Naive thymus-derived CD4-positive, alpha-beta T cell (primary cell): ENCODE results near the gene CELF2. TPM values are rescaled to one million over a fixed set of nuclear protein-coding genes. Genes with fewer than 3 reads are reported as not detected.

Experiments
- ATAC-seq: fragments of 150-1000 bp; cut with Tn5 transposase; 2 replicates; pipeline ENCODE4 v1.10.0; 2021; ENCODE audit warnings: mild to moderate bottlenecking, moderate library complexity
- CTCF ChIA-PET: fragments of 350-600 bp; sonication (Branson Sonifier 250); formaldehyde crosslinking; loops from one replicate; lab custom pipeline; 2021; ENCODE audit warnings: antibody characterized with exemption; lab: Charles Lee
- POLR2A ChIA-PET: fragments of 350-600 bp; sonication (Branson Sonifier 250); formaldehyde crosslinking; loops from one replicate; lab custom pipeline; 2021; ENCODE audit warnings: antibody characterized with exemption, inconsistent platforms; lab: Charles Lee
- DNase-seq, 9 donors: peaks; one replicate each; pipeline versions ENCODE4 v3.0.0 to v3.0.0-alpha.2; 2020 to 2022; ENCODE audit warnings: mixed read lengths in 1 of 9
- H3K27ac ChIP-seq: one replicate; pipeline ENCODE4 v1.7.0; 2013; ENCODE audit warnings: mild to moderate bottlenecking, low read depth, low read length, moderate library complexity
- H3K27me3 ChIP-seq, 2 donors: one replicate each; pipeline ENCODE4 v1.7.0; 2013; ENCODE audit warnings: low read length in 2 of 2, mild to moderate bottlenecking in 2 of 2, moderate library complexity in 2 of 2; ENCODE audit not compliant: control insufficient read depth in 2 of 2, insufficient read depth in 2 of 2
- H3K36me3 ChIP-seq, 3 experiments: 1 replicate in 2 of 3; 2 replicates in 1 of 3; pipeline ENCODE4 v1.7.0; 2013; ENCODE audit warnings: low read length in 3 of 3, mild to moderate bottlenecking in 3 of 3, moderate library complexity in 1 of 3; ENCODE audit not compliant: insufficient read depth in 3 of 3, control insufficient read depth in 2 of 3
- H3K4me1 ChIP-seq, 2 donors: one replicate each; pipeline ENCODE4 v1.7.0; 2013; ENCODE audit warnings: low read length in 2 of 2, mild to moderate bottlenecking in 2 of 2, moderate library complexity in 1 of 2; ENCODE audit not compliant: control insufficient read depth in 2 of 2, insufficient read depth in 2 of 2
- H3K4me3 ChIP-seq: 2 replicates; pipeline ENCODE4 v1.7.0; 2013; ENCODE audit warnings: mild to moderate bottlenecking, low read length
- H3K9me3 ChIP-seq, 3 experiments: 1 replicate in 2 of 3; 2 replicates in 1 of 3; pipeline ENCODE4 v1.7.0; 2013; ENCODE audit warnings: low read length in 3 of 3; ENCODE audit not compliant: control insufficient read depth in 2 of 3
- H3K27ac Mint-ChIP-seq, 9 donors: one replicate each; pipeline ENCODE4 v1.8.0; 2020 to 2022; ENCODE audit warnings: mixed read lengths in 9 of 9, mild to moderate bottlenecking in 8 of 9, moderate library complexity in 5 of 9, inconsistent platforms in 2 of 9
- H3K27me3 Mint-ChIP-seq, 5 donors: one replicate each; pipeline ENCODE4 v1.8.0; 2021 to 2022; ENCODE audit warnings: mixed read lengths in 5 of 5, mild to moderate bottlenecking in 1 of 5
- H3K36me3 Mint-ChIP-seq, 5 donors: one replicate each; pipeline ENCODE4 v1.8.0; 2020 to 2022; ENCODE audit warnings: mixed read lengths in 5 of 5, mild to moderate bottlenecking in 3 of 5, inconsistent platforms in 1 of 5
- H3K4me1 Mint-ChIP-seq, 7 donors: one replicate each; pipeline ENCODE4 v1.8.0; 2020 to 2022; ENCODE audit warnings: mixed read lengths in 7 of 7, mild to moderate bottlenecking in 3 of 7, inconsistent platforms in 1 of 7
- H3K4me3 Mint-ChIP-seq, 10 donors: one replicate each; pipeline ENCODE4 v1.8.0; 2020 to 2022; ENCODE audit warnings: mild to moderate bottlenecking in 10 of 10, mixed read lengths in 10 of 10, moderate library complexity in 6 of 10, inconsistent platforms in 2 of 10
- H3K9me3 Mint-ChIP-seq, 11 donors: one replicate each; pipeline ENCODE4 v1.8.0; 2020 to 2022; ENCODE audit warnings: mixed read lengths in 11 of 11, mild to moderate bottlenecking in 4 of 11, inconsistent platforms in 1 of 11, moderate library complexity in 1 of 11
- intact Hi-C, 2 donors: fragments of 100-400 bp; cut with micrococcal nuclease; formaldehyde crosslinking; loops; one replicate each; pipeline ENCODE4 v1.15.1; 2023
- polyA plus RNA-seq, 2 donors: library from polyadenylated mRNA; unstranded; fragments of 300-500 nt; fragmentation: Illumina TruSeq; gene quantifications; one replicate each; pipeline ENCODE4 v1.2.3, GENCODE V29; 2021
- total RNA-seq, 6 experiments: library from RNA in 5 of 6; stranded (reverse) in 5 of 6; gene quantifications; 1 replicate in 5 of 6; 2 replicates in 1 of 6; pipeline ENCODE4 v1.2.3 and lab custom pipeline; 2021 to 2026

The CELF2 gene
- total and polyA plus RNA-seq, 7 experiments from 2014 or later, result 135 to 207 (median 178) TPM

- H3K36me3 Mint-ChIP-seq, result peaks cover 0 to 4% (median 0%) of the 10 kb centered on the region in 5 donors
- no peaks in the 10 kb centered on the region for H3K9me3 ChIP-seq
- ATAC-seq (no peak), DNase-seq (no peak)
- no peak overlapping the region for H3K27ac Mint-ChIP-seq
- H3K27me3 ChIP-seq, result peaks cover 0 to 3% of the 10 kb centered on the region in 2 donors
- no peak overlapping the region for H3K27ac ChIP-seq
- intact Hi-C loops, result no loop called here
- ChIA-PET POLR2A (no interaction called here), CTCF (no interaction called here)
- peaks cover 0 to 12% (median 4%) of the 10 kb centered on the region in 7 donors for H3K4me1 Mint-ChIP-seq
- no peak overlapping the region for H3K4me3 ChIP-seq
- H3K36me3 ChIP-seq, result no peaks in the 10 kb centered on the region
- H3K9me3 Mint-ChIP-seq, result peaks cover 0 to 5% (median 1%) of the 10 kb centered on the region in 11 donors
- no peak overlapping the region for H3K4me3 Mint-ChIP-seq
- H3K4me1 ChIP-seq, result no peaks in the 10 kb centered on the region
- peaks cover 0 to 2% (median 0%) of the 10 kb centered on the region in 5 donors for H3K27me3 Mint-ChIP-seq
These were observed 335.6 kb downstream of the CELF2 start for GRCh38 chr10:11353006-11353896.

- Mint-ChIP-seq H3K27me3 (peaks cover 0 to under 1% (median 0%) of the 10 kb centered on the region in 5 donors), H3K9me3 (peaks cover 0 to 15% (median 5%) of the 10 kb centered on the region in 11 donors), H3K27ac (no peak overlapping the region), H3K4me1 (peaks cover 0 to 12% (median 4%) of the 10 kb centered on the region in 7 donors), H3K36me3 (peaks cover 0 to 9% (median 0%) of the 10 kb centered on the region in 5 donors), H3K4me3 (no peak overlapping the region)
- H3K27me3 ChIP-seq, result no peaks in the 10 kb centered on the region
- intact Hi-C loops, result no loop called here
- H3K4me3 ChIP-seq, result no peak overlapping the region
- ChIA-PET CTCF (no interaction called here), POLR2A (no interaction called here)
- DNase-seq (no peak), ATAC-seq (no peak)
- no peaks in the 10 kb centered on the region for H3K9me3 ChIP-seq
- H3K4me1 ChIP-seq, result no peaks in the 10 kb centered on the region
- H3K36me3 ChIP-seq, result no peaks in the 10 kb centered on the region
- no peak overlapping the region for H3K27ac ChIP-seq
These were observed 337.2 kb downstream of the CELF2 start for GRCh38 chr10:11354823-11355222.

- no peaks in the 10 kb centered on the region for H3K36me3 ChIP-seq
- Mint-ChIP-seq H3K9me3 (peaks cover 0 to 20% (median 5%) of the 10 kb centered on the region in 11 donors), H3K27me3 (no peaks in the 10 kb centered on the region), H3K4me3 (no peak overlapping the region), H3K36me3 (peaks cover 0 to 9% (median 0%) of the 10 kb centered on the region in 5 donors), H3K27ac (no peak overlapping the region), H3K4me1 (peaks cover 0 to 12% (median 4%) of the 10 kb centered on the region in 7 donors)
- ChIA-PET POLR2A (no interaction called here), CTCF (no interaction called here)
- no peaks in the 10 kb centered on the region for H3K27me3 ChIP-seq
- H3K4me3 ChIP-seq, result no peak overlapping the region
- DNase-seq (no peak), ATAC-seq (no peak)
- no peak overlapping the region for H3K27ac ChIP-seq
- intact Hi-C loops, result no loop called here
- H3K9me3 ChIP-seq, result no peaks in the 10 kb centered on the region
- H3K4me1 ChIP-seq, result no peaks in the 10 kb centered on the region
These were observed 337.9 kb downstream of the CELF2 start for GRCh38 chr10:11355592-11355991.

- peaks cover 0 to 20% (median 5%) of the 10 kb centered on the region in 11 donors for H3K9me3 Mint-ChIP-seq
- ATAC-seq (no peak), DNase-seq (no peak)
- Histone ChIP-seq H3K27me3 (no peaks in the 10 kb centered on the region), H3K9me3 (no peaks in the 10 kb centered on the region), H3K4me3 (no peak overlapping the region), H3K36me3 (no peaks in the 10 kb centered on the region), H3K4me1 (no peaks in the 10 kb centered on the region), H3K27ac (no peak overlapping the region)
- no peak overlapping the region for H3K27ac Mint-ChIP-seq
- H3K27me3 Mint-ChIP-seq, result no peaks in the 10 kb centered on the region
- POLR2A ChIA-PET, result no interaction called here
- intact Hi-C loops, result no loop called here
- H3K4me3 Mint-ChIP-seq, result no peak overlapping the region
- CTCF ChIA-PET, result no interaction called here
- peaks cover 0 to 12% (median 4%) of the 10 kb centered on the region in 7 donors for H3K4me1 Mint-ChIP-seq
- peaks cover 0 to 5% (median 0%) of the 10 kb centered on the region in 5 donors for H3K36me3 Mint-ChIP-seq
These were observed 339.8 kb downstream of the CELF2 start for GRCh38 chr10:11357439-11357838.

- ATAC-seq, result no peak
- peaks cover 0 to 12% (median 4%) of the 10 kb centered on the region in 7 donors for H3K4me1 Mint-ChIP-seq
- Histone ChIP-seq H3K36me3 (no peaks in the 10 kb centered on the region), H3K9me3 (no peaks in the 10 kb centered on the region), H3K4me3 (no peak overlapping the region), H3K4me1 (no peaks in the 10 kb centered on the region), H3K27me3 (no peaks in the 10 kb centered on the region), H3K27ac (no peak overlapping the region)
- intact Hi-C loops, result no loop called here
- peaks cover 0 to 5% (median 0%) of the 10 kb centered on the region in 5 donors for H3K36me3 Mint-ChIP-seq
- H3K4me3 Mint-ChIP-seq, result no peak overlapping the region
- ChIA-PET CTCF (no interaction called here), POLR2A (no interaction called here)
- no peak overlapping the region for H3K27ac Mint-ChIP-seq
- H3K9me3 Mint-ChIP-seq, result peaks cover 0 to 20% (median 5%) of the 10 kb centered on the region in 11 donors
- no peak for DNase-seq
- H3K27me3 Mint-ChIP-seq, result no peaks in the 10 kb centered on the region
These were observed 340.3 kb downstream of the CELF2 start for GRCh38 chr10:11358011-11358410.

GRCh38 chr10:11358923-11359575 is 341.4 kb downstream of the CELF2 start:
- H3K27me3 ChIP-seq, result no peaks in the 10 kb centered on the region

More at GRCh38 chr10:11358923-11359575, 341.4 kb downstream of the CELF2 start:
- no peaks in the 10 kb centered on the region for H3K4me1 ChIP-seq
- ChIA-PET CTCF (interaction anchor here (0.5 kb wide), 1 partner anchor 635 kb away, joined by 4 read pairs; no protein-coding TSS in a partner anchor), POLR2A (interaction anchor here (1.2 kb wide), 1 partner anchor 8 kb away, joined by 4 read pairs; no protein-coding TSS in a partner anchor)
- H3K4me1 Mint-ChIP-seq, result peaks cover 0 to 12% (median 4%) of the 10 kb centered on the region in 7 donors
- no peaks in the 10 kb centered on the region for H3K27me3 Mint-ChIP-seq
- peaks cover 0 to 20% (median 5%) of the 10 kb centered on the region in 11 donors for H3K9me3 Mint-ChIP-seq
- no peaks in the 10 kb centered on the region for H3K36me3 ChIP-seq
- intact Hi-C loops, result no loop called here
- H3K4me3 ChIP-seq, result no peak overlapping the region
- H3K9me3 ChIP-seq, result no peaks in the 10 kb centered on the region
- ATAC-seq, result no peak
- H3K36me3 Mint-ChIP-seq, result peaks cover 0 to 5% (median 0%) of the 10 kb centered on the region in 5 donors
- H3K4me3 Mint-ChIP-seq, result no peak overlapping the region
- no peak overlapping the region for H3K27ac Mint-ChIP-seq
- DNase-seq, result no peak
- H3K27ac ChIP-seq, result no peak overlapping the region
